ENCODE results near the gene IMP4. TPM values are rescaled to one million over a fixed set of nuclear protein-coding genes. Genes with fewer than 3 reads are reported as not detected.
A peak's percentile ranks its signal among the peaks of the same experiment; 100 is the strongest.

The IMP4 gene
- total and polyA plus RNA-seq, 2 of the 13 experiments (the other 11 are each of a cell fraction or from before 2014, with no cell fraction given): 142 to 158 TPM

DNA sequence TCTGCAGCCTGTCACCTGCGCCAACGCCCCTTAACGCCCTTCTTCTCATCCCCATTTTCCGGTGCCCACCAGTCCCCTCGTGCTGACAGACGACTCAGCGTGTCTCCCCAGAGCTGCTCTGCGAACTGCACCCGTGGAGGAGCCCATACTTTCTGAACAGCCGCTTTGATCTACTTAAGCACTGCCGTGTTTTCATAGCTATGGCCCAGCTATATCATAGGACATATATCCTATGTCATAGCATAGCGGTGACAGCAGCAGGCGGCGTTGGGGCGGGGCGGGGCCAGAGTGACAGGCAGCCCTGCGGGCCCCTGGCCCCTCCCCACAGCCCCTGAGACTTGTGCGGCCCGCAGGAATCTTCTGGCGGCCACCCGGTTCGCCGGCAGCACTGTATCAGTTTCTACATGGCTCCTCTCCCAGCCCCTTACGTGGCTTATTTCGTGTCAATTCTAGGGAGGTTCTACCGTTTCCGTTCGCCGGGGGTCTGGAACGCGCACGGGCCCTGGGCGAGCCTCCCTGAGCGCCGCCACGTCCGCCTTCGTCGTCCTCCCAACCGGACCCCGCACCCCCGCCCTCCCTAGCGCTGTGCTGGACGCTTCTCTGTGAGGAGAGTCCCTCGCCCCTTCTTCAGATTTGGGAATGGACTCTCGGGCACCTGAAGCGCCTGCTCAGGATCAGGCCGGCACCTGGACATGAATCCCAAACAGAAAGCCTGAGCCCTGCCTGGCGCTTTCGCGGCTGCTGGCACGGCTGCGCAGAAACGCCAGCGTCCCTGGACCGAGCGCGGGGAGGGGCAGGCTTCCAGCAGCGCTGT, 48.6 kb downstream of the IMP4 start (continued):
- TF ChIP-seq, protein P1, sequence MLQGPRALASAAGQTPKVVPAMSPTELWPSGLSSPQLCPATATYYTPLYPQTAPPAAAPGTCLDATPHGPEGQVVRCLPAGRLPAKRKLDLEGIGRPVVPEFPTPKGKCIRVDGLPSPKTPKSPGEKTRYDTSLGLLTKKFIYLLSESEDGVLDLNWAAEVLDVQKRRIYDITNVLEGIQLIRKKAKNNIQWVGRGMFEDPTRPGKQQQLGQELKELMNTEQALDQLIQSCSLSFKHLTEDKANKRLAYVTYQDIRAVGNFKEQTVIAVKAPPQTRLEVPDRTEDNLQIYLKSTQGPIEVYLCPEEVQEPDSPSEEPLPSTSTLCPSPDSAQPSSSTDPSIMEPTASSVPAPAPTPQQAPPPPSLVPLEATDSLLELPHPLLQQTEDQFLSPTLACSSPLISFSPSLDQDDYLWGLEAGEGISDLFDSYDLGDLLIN (CRISPR knock-in tag; IDR thresholded peaks at IDR 0.05; ENCODE audit: borderline replicate concordance): no peak
- no peak for TF ChIP-seq GZF1 (CRISPR knock-in tag; IDR thresholded peaks at IDR 0.05)
- TF ChIP-seq TSC22D2 (CRISPR knock-in tag; IDR thresholded peaks at IDR 0.05; ENCODE audit: borderline replicate concordance): peak; percentile 43; the same call in 1 of the 2 replicates
- peak; percentile 49; the same call in 1 of the 2 replicates for TF ChIP-seq MYC (CRISPR knock-in tag; IDR thresholded peaks at IDR 0.05; ENCODE audit: borderline replicate concordance)
- TF ChIP-seq NBN (conservative IDR thresholded peaks at IDR 0.05): no peak
- peak; percentile 47; the same call in 1 of the 2 replicates for TF ChIP-seq ZNF44 (CRISPR knock-in tag; IDR thresholded peaks at IDR 0.05)
- peak; percentile 58; the same call in 1 of the 2 replicates for TF ChIP-seq SIN3A (IDR thresholded peaks at IDR 0.05; ENCODE audit: borderline replicate concordance, low read depth, low read length)
- TF ChIP-seq ZNF816 (CRISPR knock-in tag; IDR thresholded peaks at IDR 0.05; ENCODE audit: borderline replicate concordance): peak; percentile 58; the same call in 1 of the 2 replicates
- TF ChIP-seq ZSCAN29 (CRISPR knock-in tag; conservative IDR thresholded peaks at IDR 0.05): no peak; the same call in 1 of the 2 replicates
- TF ChIP-seq, protein P2, sequence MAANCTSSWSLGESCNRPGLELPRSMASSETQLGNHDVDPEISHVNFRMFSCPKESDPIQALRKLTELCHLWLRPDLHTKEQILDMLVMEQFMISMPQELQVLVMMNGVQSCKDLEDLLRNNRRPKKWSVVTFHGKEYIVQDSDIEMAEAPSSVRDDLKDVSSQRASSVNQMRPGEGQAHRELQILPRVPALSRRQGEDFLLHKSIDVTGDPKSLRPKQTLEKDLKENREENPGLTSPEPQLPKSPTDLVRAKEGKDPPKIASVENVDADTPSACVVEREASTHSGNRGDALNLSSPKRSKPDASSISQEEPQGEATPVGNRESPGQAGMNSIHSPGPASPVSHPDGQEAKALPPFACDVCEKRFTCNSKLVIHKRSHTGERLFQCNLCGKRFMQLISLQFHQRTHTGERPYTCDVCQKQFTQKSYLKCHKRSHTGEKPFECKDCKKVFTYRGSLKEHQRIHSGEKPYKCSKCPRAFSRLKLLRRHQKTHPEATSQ (CRISPR knock-in tag; IDR thresholded peaks at IDR 0.05; ENCODE audit: borderline replicate concordance): peak; percentile 82; the same call in 1 of the 2 replicates
- no peak for TF ChIP-seq ZNF780A (CRISPR knock-in tag; IDR thresholded peaks at IDR 0.05)
- TF ChIP-seq CAMTA2 (CRISPR knock-in tag; IDR thresholded peaks at IDR 0.05; ENCODE audit: borderline replicate concordance): 0 out of 2 replicates have a peak, but pooled peaks have one; percentile 56
- TF ChIP-seq ZSCAN30 (CRISPR knock-in tag; IDR thresholded peaks at IDR 0.05): no peak
- no peak for TF ChIP-seq CHCHD3 (CRISPR knock-in tag; IDR thresholded peaks at IDR 0.05)
- no peak for TF ChIP-seq ZNF382 (CRISPR knock-in tag; IDR thresholded peaks at IDR 0.05; ENCODE audit: borderline replicate concordance)
- no peak for TF ChIP-seq U2AF1 (optimal IDR thresholded peaks at IDR 0.05; ENCODE audit: low read depth, low read length)
- TF ChIP-seq, protein P3, sequence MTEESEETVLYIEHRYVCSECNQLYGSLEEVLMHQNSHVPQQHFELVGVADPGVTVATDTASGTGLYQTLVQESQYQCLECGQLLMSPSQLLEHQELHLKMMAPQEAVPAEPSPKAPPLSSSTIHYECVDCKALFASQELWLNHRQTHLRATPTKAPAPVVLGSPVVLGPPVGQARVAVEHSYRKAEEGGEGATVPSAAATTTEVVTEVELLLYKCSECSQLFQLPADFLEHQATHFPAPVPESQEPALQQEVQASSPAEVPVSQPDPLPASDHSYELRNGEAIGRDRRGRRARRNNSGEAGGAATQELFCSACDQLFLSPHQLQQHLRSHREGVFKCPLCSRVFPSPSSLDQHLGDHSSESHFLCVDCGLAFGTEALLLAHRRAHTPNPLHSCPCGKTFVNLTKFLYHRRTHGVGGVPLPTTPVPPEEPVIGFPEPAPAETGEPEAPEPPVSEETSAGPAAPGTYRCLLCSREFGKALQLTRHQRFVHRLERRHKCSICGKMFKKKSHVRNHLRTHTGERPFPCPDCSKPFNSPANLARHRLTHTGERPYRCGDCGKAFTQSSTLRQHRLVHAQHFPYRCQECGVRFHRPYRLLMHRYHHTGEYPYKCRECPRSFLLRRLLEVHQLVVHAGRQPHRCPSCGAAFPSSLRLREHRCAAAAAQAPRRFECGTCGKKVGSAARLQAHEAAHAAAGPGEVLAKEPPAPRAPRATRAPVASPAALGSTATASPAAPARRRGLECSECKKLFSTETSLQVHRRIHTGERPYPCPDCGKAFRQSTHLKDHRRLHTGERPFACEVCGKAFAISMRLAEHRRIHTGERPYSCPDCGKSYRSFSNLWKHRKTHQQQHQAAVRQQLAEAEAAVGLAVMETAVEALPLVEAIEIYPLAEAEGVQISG (CRISPR knock-in tag; IDR thresholded peaks at IDR 0.05): peak; percentile 17; the same call in 1 of the 2 replicates
